Activated CD4-positive, alpha-beta T cell treated with anti-CD3 and anti-CD28 coated beads, Interleukin-2, Interleukin-4, amounts not matched to agents 100 ng/mL and 50 ng/mL, durations not matched to agents 16 hours and 8 hours (primary cell): Measurements from ENCODE around the gene ACOT9.
"Not testable (repeated sequence)": the region's sequence is repeated elsewhere in the genome, so short reads cannot be mapped to it uniquely, and the experiment has no call there.

Experiments
- DNase-seq: peaks from one replicate; pipeline ENCODE4 v3.0.0-alpha.2; 2020; ENCODE audit warnings: low spot score

Gene ACOT9

GRCh38 chrX:23742697-23743622 lies at the start of gene ACOT9:
ACOT9 (minus strand) TSS chrX:23743276; CDS start chrX:23743144, 132 bp downstream.
- DNase-seq = peak; percentile 83

- DNase-seq = no peak
Observed at GRCh38 chrX:23790155-23790497, 47.0 kb upstream of the ACOT9 start.

- DNase-seq = no peak
Observed at GRCh38 chrX:23789386-23790154, 46.5 kb upstream of the ACOT9 start.

GRCh38 chrX:23788946-23789345 lies 45.9 kb upstream of the ACOT9 start:
- no peak for DNase-seq

GRCh38 chrX:23788521-23788920 lies 45.4 kb upstream of the ACOT9 start:
- DNase-seq = no peak

- no peak for DNase-seq
Observed at GRCh38 chrX:23787745-23788118, 44.7 kb upstream of the ACOT9 start.

- DNase-seq = no peak
Observed at GRCh38 chrX:23786268-23786815, 43.3 kb upstream of the ACOT9 start.

- no peak for DNase-seq
Observed at GRCh38 chrX:23785580-23785979, 42.5 kb upstream of the ACOT9 start.

- DNase-seq = peak; percentile 9
Observed at GRCh38 chrX:23784470-23785331, 41.6 kb upstream of the ACOT9 start.

GRCh38 chrX:23783589-23784469 lies 40.8 kb upstream of the ACOT9 start:
- DNase-seq = no peak

GRCh38 chrX:23782863-23783588 lies 40.0 kb upstream of the ACOT9 start, which contains the start of gene SAT1:
SAT1 (plus strand) TSS chrX:23783173; CDS start chrX:23783352, 179 bp downstream.
- DNase-seq = peak; percentile 94

GRCh38 chrX:23782455-23782854 lies 39.4 kb upstream of the ACOT9 start:
- DNase-seq = no peak

- DNase-seq = no peak
Observed at GRCh38 chrX:23779025-23779424, 35.9 kb upstream of the ACOT9 start.

- DNase-seq = no peak
Observed at GRCh38 chrX:23776363-23776762, 33.3 kb upstream of the ACOT9 start.

- peak; percentile 42 for DNase-seq
Observed at GRCh38 chrX:23773601-23774175, 30.6 kb upstream of the ACOT9 start.

- DNase-seq = not testable (repeated sequence)
Observed at GRCh38 chrX:23771086-23771485, 28.0 kb upstream of the ACOT9 start.

GRCh38 chrX:23770142-23770541 lies 27.1 kb upstream of the ACOT9 start:
- no peak for DNase-seq

GRCh38 chrX:23766650-23767551 lies 23.8 kb upstream of the ACOT9 start:
- no peak for DNase-seq

GRCh38 chrX:23765868-23766267 lies 22.8 kb upstream of the ACOT9 start:
- no peak for DNase-seq
